HepG2 (cell line): Measurements from ENCODE around the gene WNT5B. TPM values are rescaled to one million over a fixed set of nuclear protein-coding genes. Genes with fewer than 3 reads are reported as not detected.
A peak's percentile ranks its signal among the peaks of the same experiment; 100 is the strongest.

ENCODE experiments used
- AGO1 ChIP-seq: fragments of 200-400 bp; formaldehyde crosslinking; IDR thresholded peaks from 2 replicates; pipeline ENCODE4 v1.6.1; 2017; ENCODE audit warnings: mild to moderate bottlenecking, low read depth, low read length, moderate library complexity; ENCODE audit not compliant: poor library complexity, severe bottlenecking
- CHCHD3 ChIP-seq: sonication (generic); formaldehyde crosslinking; IDR thresholded peaks from 2 replicates; pipeline ENCODE4 v1.8.0; 2022; ENCODE audit warnings: mild to moderate bottlenecking, missing genetic modification reagents, moderate library complexity
- DR1 ChIP-seq: sonication (generic); formaldehyde crosslinking; IDR thresholded peaks from 2 replicates; pipeline ENCODE4 v1.8.0; 2021; ENCODE audit warnings: mild to moderate bottlenecking, missing genetic modification reagents, inconsistent platforms
- GATA4 ChIP-seq: sonication (generic); IDR thresholded peaks from 2 replicates; pipeline ENCODE4 v1.6.1; 2016; ENCODE audit warnings: antibody characterized with exemption, low read depth, borderline replicate concordance
- HOXA5 ChIP-seq: sonication (generic); formaldehyde crosslinking; IDR thresholded peaks from 2 replicates; pipeline ENCODE4 v1.4.0; 2020; ENCODE audit warnings: missing genetic modification reagents
- MTA3 ChIP-seq: sonication (generic); formaldehyde crosslinking; IDR thresholded peaks from 2 replicates; pipeline ENCODE4 v1.4.0; 2020; ENCODE audit warnings: missing genetic modification reagents
- NCOA1 ChIP-seq: sonication (generic); formaldehyde crosslinking; IDR thresholded peaks from 2 replicates; pipeline ENCODE4 v1.9.0; 2021; ENCODE audit warnings: missing genetic modification reagents
- NFKB2 ChIP-seq: sonication (generic); formaldehyde crosslinking; IDR thresholded peaks from 2 replicates; pipeline ENCODE4 v1.4.0; 2020; ENCODE audit warnings: missing genetic modification reagents, borderline replicate concordance
- PHF5A ChIP-seq: IDR thresholded peaks from one replicate; pipeline ENCODE4 v1.6.1; 2018; ENCODE audit warnings: low read depth, missing genetic modification reagents; ENCODE audit not compliant: unreplicated experiment
- POGZ ChIP-seq: sonication (generic); formaldehyde crosslinking; IDR thresholded peaks from 2 replicates; pipeline ENCODE4 v1.4.0; 2020; ENCODE audit warnings: mild to moderate bottlenecking, missing genetic modification reagents
- SAP130 ChIP-seq: IDR thresholded peaks from 2 replicates; pipeline ENCODE4 v1.6.1; 2016; ENCODE audit warnings: low read depth
- SOX6 ChIP-seq, 2 experiments: fragments of 450-650 bp in 1 of 2; sonication (generic) in 1 of 2; formaldehyde crosslinking in 1 of 2; IDR thresholded peaks; 2 replicates each; pipeline versions ENCODE4 v1.4.0 to v1.6.1; 2017 to 2020; ENCODE audit warnings: antibody characterized with exemption in 1 of 2, mild to moderate bottlenecking in 1 of 2, missing genetic modification reagents in 1 of 2
- TP53 ChIP-seq: sonication (generic); formaldehyde crosslinking; conservative IDR thresholded peaks from 2 replicates; pipeline ENCODE4 v1.4.0; 2020; ENCODE audit warnings: missing genetic modification reagents
- YEATS4 ChIP-seq: sonication (generic); formaldehyde crosslinking; IDR thresholded peaks from 2 replicates; pipeline ENCODE4 v1.4.0; 2020; ENCODE audit warnings: missing genetic modification reagents, borderline replicate concordance
- ZFYVE20 ChIP-seq: sonication (generic); formaldehyde crosslinking; IDR thresholded peaks from 2 replicates; pipeline ENCODE4 v1.8.0; 2023; ENCODE audit warnings: low read depth, mild to moderate bottlenecking, moderate library complexity, missing genetic modification reagents, borderline replicate concordance
- ZNF496 ChIP-seq: sonication (generic); formaldehyde crosslinking; IDR thresholded peaks from 2 replicates; pipeline ENCODE4 v1.8.1; 2023; ENCODE audit warnings: mild to moderate bottlenecking, moderate library complexity, missing genetic modification reagents; ENCODE audit not compliant: insufficient replicate concordance
- polyA plus RNA-seq, 8 experiments: library from polyadenylated mRNA; depleted of rRNA in 3 of 8; stranded (reverse) in 7 of 8; unstranded in 1 of 8; fragments of >200 nt; fragmentation: Illumina TruSeq in 4 of 8; extraction: Trizol in 4 of 8; gene quantifications; 2 replicates each; pipeline versions ENCODE4 v1.2.1 to v1.2.3, GENCODE V29; 2011 to 2016; ENCODE audit warnings: low read depth in 4 of 8, missing spikeins in 1 of 8, mixed read lengths in 1 of 8; ENCODE audit not compliant: insufficient read depth in 1 of 8
- total RNA-seq, 5 experiments: library from RNA; depleted of rRNA; stranded (reverse); fragments of >200 nt; fragmentation: Illumina TruSeq; extraction: Trizol; gene quantifications; 2 replicates each; pipeline ENCODE4 v1.2.3, GENCODE V29; 2016; ENCODE audit warnings: low read depth in 1 of 5
- TF ChIP-seq, protein P1 (sequence below): sonication (generic); formaldehyde crosslinking; IDR thresholded peaks from 2 replicates; pipeline ENCODE4 v1.9.0; 2021; ENCODE audit warnings: missing genetic modification reagents, borderline replicate concordance
- TF ChIP-seq, protein P2 (sequence below): sonication (generic); formaldehyde crosslinking; conservative IDR thresholded peaks from 2 replicates; pipeline ENCODE4 v1.8.1; 2023; ENCODE audit warnings: missing genetic modification reagents
- TF ChIP-seq, protein P3 (sequence below): sonication (generic); formaldehyde crosslinking; IDR thresholded peaks from 2 replicates; pipeline ENCODE4 v1.4.0; 2020; ENCODE audit warnings: missing genetic modification reagents
- TF ChIP-seq, protein P4 (sequence below): IDR thresholded peaks from 2 replicates; pipeline ENCODE4 v1.6.1; 2016; ENCODE audit warnings: low read depth, control low read depth

Gene WNT5B
- total and polyA plus RNA-seq, 2 of the 13 experiments (the other 11 are each of a cell fraction or from before 2014, with no cell fraction given): 0.04 TPM; not detected in 1

DNA sequence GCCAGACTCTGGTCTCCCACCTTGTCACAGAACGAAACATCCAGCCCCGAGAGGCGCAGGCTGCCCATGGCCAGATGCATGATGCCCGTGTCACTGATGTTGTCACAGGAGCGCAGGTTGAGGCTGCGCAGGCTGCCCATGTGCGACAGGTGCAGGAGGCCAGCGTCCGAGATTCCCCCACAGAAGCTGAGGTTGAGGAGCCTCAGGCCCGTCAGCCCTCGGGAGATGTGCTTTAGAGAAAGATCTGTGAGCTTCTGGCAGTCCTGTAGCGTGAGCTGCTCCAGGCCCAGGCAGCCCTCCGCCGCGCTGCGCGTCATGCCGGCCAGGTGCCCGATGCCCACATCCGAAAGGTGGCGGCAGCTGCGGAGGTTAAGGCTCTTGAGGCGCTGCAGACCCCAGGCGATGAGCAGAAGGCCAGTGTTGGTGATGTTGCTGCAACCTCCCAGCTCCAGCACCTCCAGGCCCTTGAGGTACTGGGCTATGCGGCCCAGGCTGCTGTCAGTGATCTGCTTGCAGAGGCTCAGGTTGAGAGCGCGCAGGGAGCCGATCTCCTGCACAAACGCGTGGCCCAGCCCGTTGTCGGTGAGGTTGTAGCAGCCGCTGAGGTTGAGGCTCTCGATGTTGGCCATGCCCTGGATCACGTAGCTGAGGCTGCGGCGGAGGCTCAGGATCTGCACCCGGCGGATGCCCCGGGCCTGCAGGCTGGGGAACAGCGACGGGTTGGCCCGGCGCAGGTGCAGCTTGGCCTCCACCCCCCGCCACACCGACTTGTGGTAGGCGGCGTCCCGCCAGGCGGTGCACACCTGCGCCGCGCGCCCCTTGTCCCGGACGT lies 35.6 kb upstream of the WNT5B start (continued):
- TF ChIP-seq ZNF496: no peak
- TF ChIP-seq SOX6 (IDR thresholded peaks at IDR 0.05): no peak
- TF ChIP-seq SOX6 (CRISPR knock-in tag; IDR thresholded peaks at IDR 0.05): peak; percentile 28; the same call in 1 of the 2 replicates
- TF ChIP-seq, protein P1, sequence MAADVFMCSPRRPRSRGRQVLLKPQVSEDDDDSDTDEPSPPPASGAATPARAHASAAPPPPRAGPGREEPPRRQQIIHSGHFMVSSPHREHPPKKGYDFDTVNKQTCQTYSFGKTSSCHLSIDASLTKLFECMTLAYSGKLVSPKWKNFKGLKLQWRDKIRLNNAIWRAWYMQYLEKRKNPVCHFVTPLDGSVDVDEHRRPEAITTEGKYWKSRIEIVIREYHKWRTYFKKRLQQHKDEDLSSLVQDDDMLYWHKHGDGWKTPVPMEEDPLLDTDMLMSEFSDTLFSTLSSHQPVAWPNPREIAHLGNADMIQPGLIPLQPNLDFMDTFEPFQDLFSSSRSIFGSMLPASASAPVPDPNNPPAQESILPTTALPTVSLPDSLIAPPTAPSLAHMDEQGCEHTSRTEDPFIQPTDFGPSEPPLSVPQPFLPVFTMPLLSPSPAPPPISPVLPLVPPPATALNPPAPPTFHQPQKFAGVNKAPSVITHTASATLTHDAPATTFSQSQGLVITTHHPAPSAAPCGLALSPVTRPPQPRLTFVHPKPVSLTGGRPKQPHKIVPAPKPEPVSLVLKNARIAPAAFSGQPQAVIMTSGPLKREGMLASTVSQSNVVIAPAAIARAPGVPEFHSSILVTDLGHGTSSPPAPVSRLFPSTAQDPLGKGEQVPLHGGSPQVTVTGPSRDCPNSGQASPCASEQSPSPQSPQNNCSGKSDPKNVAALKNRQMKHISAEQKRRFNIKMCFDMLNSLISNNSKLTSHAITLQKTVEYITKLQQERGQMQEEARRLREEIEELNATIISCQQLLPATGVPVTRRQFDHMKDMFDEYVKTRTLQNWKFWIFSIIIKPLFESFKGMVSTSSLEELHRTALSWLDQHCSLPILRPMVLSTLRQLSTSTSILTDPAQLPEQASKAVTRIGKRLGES (CRISPR knock-in tag): no peak
- TF ChIP-seq, protein P2, sequence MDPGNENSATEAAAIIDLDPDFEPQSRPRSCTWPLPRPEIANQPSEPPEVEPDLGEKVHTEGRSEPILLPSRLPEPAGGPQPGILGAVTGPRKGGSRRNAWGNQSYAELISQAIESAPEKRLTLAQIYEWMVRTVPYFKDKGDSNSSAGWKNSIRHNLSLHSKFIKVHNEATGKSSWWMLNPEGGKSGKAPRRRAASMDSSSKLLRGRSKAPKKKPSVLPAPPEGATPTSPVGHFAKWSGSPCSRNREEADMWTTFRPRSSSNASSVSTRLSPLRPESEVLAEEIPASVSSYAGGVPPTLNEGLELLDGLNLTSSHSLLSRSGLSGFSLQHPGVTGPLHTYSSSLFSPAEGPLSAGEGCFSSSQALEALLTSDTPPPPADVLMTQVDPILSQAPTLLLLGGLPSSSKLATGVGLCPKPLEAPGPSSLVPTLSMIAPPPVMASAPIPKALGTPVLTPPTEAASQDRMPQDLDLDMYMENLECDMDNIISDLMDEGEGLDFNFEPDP (CRISPR knock-in tag): peak; percentile 97; the same call in 1 of the 2 replicates
- TF ChIP-seq CHCHD3 (CRISPR knock-in tag): peak; percentile 55
- TF ChIP-seq MTA3 (CRISPR knock-in tag): no peak
- peak; percentile 45; the same call in 1 of the 2 replicates for TF ChIP-seq ZFYVE20 (CRISPR knock-in tag)
- TF ChIP-seq, protein P3, sequence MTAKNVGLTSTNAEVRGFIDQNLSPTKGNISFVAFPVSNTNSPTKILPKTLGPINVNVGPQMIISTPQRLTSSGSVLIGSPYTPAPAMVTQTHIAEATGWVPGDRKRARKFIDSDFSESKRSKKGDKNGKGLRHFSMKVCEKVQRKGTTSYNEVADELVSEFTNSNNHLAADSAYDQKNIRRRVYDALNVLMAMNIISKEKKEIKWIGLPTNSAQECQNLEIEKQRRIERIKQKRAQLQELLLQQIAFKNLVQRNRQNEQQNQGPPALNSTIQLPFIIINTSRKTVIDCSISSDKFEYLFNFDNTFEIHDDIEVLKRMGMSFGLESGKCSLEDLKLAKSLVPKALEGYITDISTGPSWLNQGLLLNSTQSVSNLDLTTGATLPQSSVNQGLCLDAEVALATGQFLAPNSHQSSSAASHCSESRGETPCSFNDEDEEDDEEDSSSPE (CRISPR knock-in tag): no peak
- TF ChIP-seq HOXA5 (CRISPR knock-in tag): no peak
- peak; percentile 42 for TF ChIP-seq AGO1
- peak; percentile 47 for TF ChIP-seq SAP130 (CRISPR knock-in tag)
- TF ChIP-seq PHF5A: no peak
- TF ChIP-seq NCOA1: 0 out of 2 replicates have a peak, but pooled peaks have one; percentile 74
- no peak for TF ChIP-seq GATA4
- TF ChIP-seq, protein P4, sequence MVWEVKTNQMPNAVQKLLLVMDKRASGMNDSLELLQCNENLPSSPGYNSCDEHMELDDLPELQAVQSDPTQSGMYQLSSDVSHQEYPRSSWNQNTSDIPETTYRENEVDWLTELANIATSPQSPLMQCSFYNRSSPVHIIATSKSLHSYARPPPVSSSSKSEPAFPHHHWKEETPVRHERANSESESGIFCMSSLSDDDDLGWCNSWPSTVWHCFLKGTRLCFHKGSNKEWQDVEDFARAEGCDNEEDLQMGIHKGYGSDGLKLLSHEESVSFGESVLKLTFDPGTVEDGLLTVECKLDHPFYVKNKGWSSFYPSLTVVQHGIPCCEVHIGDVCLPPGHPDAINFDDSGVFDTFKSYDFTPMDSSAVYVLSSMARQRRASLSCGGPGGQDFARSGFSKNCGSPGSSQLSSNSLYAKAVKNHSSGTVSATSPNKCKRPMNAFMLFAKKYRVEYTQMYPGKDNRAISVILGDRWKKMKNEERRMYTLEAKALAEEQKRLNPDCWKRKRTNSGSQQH (CRISPR knock-in tag): peak; percentile 70; the same call in 1 of the 2 replicates
- no peak for TF ChIP-seq TP53 (CRISPR knock-in tag)
- peak; percentile 43; the same call in 1 of the 2 replicates for TF ChIP-seq DR1 (CRISPR knock-in tag)
- peak; percentile 58 for TF ChIP-seq POGZ (CRISPR knock-in tag)
- no peak for TF ChIP-seq YEATS4 (CRISPR knock-in tag)
- TF ChIP-seq NFKB2 (CRISPR knock-in tag): no peak
